Right renal pelvis (tissue), 4 donors: ENCODE data around the gene MUC2. TPM values are rescaled to one million over a fixed set of nuclear protein-coding genes. Genes with fewer than 3 reads are reported as not detected.

Experiments
- DNase-seq, 4 donors: peaks; one replicate each; pipeline ENCODE4 v3.0.0-alpha.2; 2013; ENCODE audit warnings: low read depth in 4 of 4, low spot score in 3 of 4, missing footprints in 1 of 4
- polyA plus RNA-seq, 4 donors: library from polyadenylated mRNA; unstranded; fragments of 120-200 nt; gene quantifications; one replicate each; pipeline ENCODE4 v1.2.1, GENCODE V29; 2013; ENCODE audit not compliant: insufficient read length in 4 of 4

Gene MUC2
- polyA plus RNA-seq, 4 donors = 0.01 to 0.66 (median 0.10) TPM

GRCh38 chr11:1070594-1071462 lies 3.8 kb upstream of the MUC2 start:
- no peak for DNase-seq

GRCh38 chr11:1071571-1072115 lies 3.0 kb upstream of the MUC2 start:
- no peak for DNase-seq

- DNase-seq = peak in 1 of 4 donors; percentile 29
Measured at GRCh38 chr11:1072116-1072820, 2.4 kb upstream of the MUC2 start.

DNA sequence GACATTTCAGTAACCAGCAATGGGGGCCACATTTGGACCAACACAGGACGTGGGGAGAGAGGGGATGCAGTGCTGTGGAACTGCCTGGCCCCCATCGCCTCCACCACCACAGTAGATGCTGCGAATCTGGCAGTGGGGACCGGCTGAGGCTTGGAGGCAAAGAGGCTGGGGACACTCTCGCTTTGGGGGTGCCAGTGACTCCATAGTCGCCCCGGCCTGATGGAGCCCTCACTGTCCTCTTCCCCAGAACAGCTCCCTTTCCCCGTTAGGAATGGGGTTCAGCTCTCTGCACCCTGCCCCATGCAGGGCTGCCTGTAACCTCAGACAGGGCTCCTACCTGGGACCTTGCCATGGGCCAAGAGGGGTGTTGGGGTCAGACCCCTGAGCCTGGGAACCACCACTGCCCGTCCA lies 1.8 kb upstream of the MUC2 start:
- DNase-seq = no peak

DNA sequence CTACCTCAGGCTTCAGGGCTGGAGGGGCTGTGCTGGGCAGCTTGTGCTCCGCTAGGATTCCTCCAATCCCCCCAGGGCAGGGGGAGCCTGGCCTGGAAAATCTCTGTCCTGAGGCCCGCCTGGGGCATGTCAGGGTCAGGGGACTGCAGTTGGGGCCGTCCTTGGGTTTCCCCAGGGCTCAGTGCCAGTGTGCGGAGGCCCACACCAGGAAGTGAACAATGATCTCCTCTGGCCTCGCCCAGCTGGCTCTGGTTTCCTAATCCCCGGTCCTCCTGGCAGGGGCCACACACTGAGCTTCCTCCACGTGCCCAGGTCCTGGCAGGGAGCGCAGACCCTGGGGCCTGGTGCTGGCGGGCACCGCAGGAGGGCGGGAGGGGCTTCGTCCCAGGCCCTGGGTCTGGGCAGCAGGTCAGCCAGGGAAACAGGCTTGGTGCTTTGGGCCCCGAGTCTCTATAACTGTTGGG lies 1.4 kb upstream of the MUC2 start:
- DNase-seq = peak in 1 of 4 donors; percentile 5

DNA sequence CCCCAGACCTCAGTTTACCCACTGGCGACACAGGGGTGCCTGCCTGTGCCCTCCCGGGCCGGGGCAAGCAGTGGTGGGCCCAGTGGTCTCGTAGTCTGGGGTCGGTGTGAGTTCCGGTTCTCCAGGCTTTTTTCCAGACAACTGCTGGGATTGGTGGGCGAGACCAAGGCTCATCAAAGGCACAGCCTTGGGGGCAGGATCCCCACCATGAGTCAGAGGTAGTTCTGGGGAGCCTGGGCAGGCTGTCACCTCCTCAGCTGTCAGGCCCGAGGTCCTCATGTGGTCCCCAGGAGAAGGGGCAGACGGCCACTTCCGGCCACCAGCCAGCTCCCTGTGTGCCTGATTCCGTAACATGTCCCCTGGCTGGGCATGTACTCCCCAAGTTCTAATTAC lies 827 bp upstream of the MUC2 start:
- no peak for DNase-seq

DNA sequence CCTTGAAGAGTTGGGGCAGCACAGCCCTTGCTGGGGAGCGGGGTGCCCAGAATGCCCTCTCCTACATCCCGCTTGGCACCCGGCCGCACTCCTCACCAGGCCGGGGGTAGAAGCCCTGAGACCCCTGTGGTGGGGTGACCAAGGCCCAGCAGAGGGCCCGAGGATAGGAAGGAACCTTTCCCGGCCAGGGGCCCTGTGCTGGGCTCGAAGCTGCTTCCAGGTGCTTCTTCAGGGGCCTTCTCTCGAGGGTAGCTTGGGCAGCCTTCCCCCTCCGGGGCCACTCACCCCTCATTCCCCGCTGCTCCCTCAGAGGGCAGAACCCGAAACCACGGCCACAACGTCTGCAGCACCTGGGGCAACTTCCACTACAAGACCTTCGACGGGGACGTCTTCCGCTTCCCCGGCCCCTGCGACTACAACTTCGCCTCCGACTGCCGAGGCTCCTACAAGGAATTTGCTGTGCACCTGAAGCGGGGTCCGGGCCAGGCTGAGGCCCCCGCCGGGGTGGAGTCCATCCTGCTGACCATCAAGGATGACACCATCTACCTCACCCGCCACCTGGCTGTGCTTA lies 752 bp downstream of the MUC2 start:
- no peak for DNase-seq

- no peak for DNase-seq
Measured at GRCh38 chr11:1076061-1076665, 1.5 kb downstream of the MUC2 start.

DNA sequence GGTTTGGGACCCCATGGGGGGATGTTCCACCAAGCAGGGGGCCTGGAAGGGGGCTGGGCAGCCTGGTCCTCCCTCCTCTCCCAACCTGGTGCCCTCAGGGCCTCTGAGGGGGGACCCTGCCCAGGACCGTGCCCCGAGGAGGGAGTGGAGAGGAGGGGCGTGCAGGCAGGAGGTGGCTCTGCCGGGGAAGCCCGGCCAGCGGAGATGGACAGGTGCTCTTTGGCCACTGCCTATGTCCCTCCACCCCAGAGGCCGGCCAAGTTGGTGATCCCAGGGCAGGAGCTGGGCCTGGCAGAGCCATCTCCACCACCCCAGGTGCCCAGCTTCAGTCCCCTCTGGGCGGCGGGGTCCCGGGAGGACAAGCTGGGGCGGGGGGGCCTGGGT lies 2.4 kb downstream of the MUC2 start:
- DNase-seq = no peak

GRCh38 chr11:1077417-1078119 lies 2.9 kb downstream of the MUC2 start:
- no peak for DNase-seq

DNA sequence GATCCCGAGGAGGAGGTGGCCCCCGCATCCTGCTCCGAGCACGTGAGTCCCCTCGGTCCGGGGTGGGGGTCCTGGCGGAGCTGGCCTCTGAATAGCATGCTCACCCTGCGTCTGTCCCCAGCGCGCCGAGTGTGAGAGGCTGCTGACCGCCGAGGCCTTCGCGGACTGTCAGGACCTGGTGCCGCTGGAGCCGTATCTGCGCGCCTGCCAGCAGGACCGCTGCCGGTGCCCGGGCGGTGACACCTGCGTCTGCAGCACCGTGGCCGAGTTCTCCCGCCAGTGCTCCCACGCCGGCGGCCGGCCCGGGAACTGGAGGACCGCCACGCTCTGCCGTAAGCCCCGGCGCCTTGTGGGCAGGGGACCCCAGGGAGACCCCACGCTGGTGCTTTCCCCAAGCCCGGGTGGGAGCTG lies 3.5 kb downstream of the MUC2 start:
- no peak for DNase-seq

- DNase-seq = no peak
Measured at GRCh38 chr11:1081601-1082311, 7.1 kb downstream of the MUC2 start.

- no peak for DNase-seq
Measured at GRCh38 chr11:1082346-1082727, 7.7 kb downstream of the MUC2 start.

- DNase-seq = no peak
Measured at GRCh38 chr11:1082728-1083620, 8.3 kb downstream of the MUC2 start.

DNA sequence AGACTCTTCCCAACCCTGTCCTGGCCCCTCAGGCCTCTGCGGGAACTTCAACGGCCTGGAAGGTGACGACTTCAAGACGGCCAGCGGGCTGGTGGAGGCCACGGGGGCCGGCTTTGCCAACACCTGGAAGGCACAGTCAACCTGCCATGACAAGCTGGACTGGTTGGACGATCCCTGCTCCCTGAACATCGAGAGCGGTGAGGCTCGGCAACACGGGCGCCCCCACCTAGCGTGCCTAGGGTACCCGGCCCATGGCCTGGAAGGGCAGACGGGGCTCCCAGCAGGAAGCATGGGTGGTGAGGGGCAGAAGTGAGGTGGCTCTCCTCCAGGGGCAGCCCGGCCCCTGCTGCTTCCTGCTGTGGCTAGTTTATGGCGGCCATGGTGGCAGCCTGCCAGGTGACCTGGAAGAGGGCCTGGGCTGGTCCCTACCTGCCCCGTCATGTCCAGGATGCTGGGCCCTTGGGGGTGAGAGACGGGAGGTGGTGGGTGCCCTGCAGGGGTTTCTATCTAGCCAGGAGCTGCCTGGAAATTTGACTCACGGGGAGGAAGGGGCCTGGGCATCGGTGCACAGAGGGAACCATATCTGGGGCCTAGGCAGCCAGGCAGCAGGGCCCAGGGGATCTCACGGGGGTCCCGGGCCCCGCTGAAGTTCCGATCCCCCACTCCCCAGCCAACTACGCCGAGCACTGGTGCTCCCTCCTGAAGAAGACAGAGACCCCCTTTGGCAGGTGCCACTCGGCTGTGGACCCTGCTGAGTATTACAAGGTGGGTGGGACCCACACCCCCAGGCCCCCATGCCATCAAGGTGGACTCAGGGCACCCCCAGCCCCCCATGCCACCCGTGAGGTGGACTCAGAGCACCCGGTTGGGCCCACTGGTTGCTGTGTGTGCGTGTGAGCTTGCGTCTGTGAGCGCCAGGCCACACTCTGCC lies 9.2 kb downstream of the MUC2 start:
- DNase-seq = no peak

DNA sequence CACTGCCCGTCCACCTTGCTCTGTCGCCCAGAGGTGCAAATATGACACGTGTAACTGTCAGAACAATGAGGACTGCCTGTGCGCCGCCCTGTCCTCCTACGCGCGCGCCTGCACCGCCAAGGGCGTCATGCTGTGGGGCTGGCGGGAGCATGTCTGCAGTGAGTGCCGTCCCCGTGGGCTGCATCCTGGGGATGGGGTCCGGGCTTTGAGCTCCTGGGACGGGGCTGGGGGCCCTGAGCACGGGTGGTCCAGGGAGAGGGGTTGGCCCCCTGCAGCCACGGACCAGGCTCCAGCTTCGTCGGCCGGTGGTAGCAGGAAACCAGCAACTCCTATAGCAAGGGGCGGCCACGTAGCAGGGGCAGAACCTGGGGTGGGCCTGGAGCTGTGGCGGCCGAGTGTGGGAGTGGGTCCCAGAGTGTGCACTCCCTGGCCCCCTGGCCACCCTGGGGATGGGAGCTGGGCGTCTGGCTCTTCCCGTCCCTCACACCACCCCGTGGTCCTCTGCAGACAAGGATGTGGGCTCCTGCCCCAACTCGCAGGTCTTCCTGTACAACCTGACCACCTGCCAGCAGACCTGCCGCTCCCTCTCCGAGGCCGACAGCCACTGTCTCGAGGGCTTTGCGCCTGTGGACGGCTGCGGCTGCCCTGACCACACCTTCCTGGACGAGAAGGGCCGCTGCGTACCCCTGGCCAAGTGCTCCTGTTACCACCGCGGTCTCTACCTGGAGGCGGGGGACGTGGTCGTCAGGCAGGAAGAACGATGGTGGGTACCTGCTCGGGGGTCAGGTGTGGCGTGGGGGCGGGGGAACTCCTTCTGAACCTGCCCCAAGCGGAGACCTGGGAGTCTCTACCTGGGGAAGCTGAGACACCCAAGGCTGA lies 10.1 kb downstream of the MUC2 start:
- DNase-seq = no peak
